ENCODE data around the gene ZNF385D.

DNA sequence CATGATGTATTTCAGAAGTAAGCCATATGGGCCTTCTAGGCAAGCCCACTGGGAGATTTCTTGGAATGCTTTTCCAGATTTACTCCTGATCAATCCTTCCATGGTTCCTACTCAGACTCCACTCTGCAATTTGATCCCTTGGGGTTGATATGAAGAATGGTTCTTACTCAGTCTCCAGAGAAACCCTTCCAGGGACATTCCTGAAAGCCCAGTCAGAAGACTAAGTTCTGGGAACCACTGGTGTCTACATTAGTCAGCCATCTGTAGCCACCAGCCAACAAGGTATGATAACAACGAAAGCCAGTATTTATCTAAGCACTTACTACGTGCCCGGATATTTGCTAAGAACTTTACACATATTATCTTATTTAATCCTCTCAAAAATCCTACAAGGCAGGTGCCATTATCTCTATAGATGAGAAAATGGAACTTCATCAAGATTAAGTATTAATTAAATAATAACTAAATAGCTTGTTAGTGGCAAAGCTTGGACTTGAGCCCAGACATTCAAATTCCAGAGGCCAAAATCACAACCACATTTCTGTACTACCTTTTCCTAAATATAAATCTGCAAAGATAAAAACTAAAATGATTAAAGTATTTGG lies 32.7 kb downstream of the ZNF385D start:
- no peak for TF ChIP-seq CTCF (IDR thresholded peaks at IDR 0.05 in 2 of 3, conservative IDR thresholded peaks at IDR 0.05 in 1 of 3; ENCODE audit: borderline replicate concordance in 1 of 3, insufficient read depth in 1 of 3, low read depth in 2 of 3, low read length in 2 of 3)
- TF ChIP-seq REST (IDR thresholded peaks at IDR 0.05; ENCODE audit: low read depth), result no peak
- no peak for TF ChIP-seq YY1 (IDR thresholded peaks at IDR 0.05; ENCODE audit: extremely low read depth, insufficient replicate concordance, low read depth, low read length)
- no peak for TF ChIP-seq POLR2AphosphoS5 (IDR thresholded peaks at IDR 0.05; ENCODE audit: low read depth, low read length)
- TF ChIP-seq POLR2A (IDR thresholded peaks at IDR 0.05; ENCODE audit: borderline replicate concordance, extremely low read depth, insufficient read depth, insufficient read length), result no peak
- TF ChIP-seq EZH2 (IDR thresholded peaks at IDR 0.05), result no peak
- TF ChIP-seq ZNF274 (IDR thresholded peaks at IDR 0.05; ENCODE audit: low read depth, low read length), result no peak

All from HCT116 (cell line).